ENCODE measurements around the gene CLSTN2.

The CLSTN2 gene

GRCh38 chr3:140568842-140569520 is 634.0 kb downstream of the CLSTN2 start:
- Mint-ChIP-seq H3K27ac (no peak overlapping the region), H3K4me1 (ENCODE audit: low read depth) (no peaks in the 10 kb centered on the region), H3K9me3 (no peaks in the 10 kb centered on the region), H3K27me3 (ENCODE audit: low read depth) (peaks cover 3% of the 10 kb centered on the region), H3K4me3 (no peak overlapping the region), H3K36me3 (ENCODE audit: low read depth) (no peaks in the 10 kb centered on the region)
- no peak for DNase-seq (ENCODE audit: low spot score)

GRCh38 chr3:140570602-140571001 is 635.6 kb downstream of the CLSTN2 start:
- no peaks in the 10 kb centered on the region for H3K36me3 Mint-ChIP-seq (ENCODE audit: low read depth)
- no peak overlapping the region for H3K27ac Mint-ChIP-seq
- no peaks in the 10 kb centered on the region for H3K4me1 Mint-ChIP-seq (ENCODE audit: low read depth)
- H3K27me3 Mint-ChIP-seq (ENCODE audit: low read depth), result peaks cover 3% of the 10 kb centered on the region
- H3K9me3 Mint-ChIP-seq, result no peaks in the 10 kb centered on the region
- no peak overlapping the region for H3K4me3 Mint-ChIP-seq
- DNase-seq (ENCODE audit: low spot score), result no peak

- Mint-ChIP-seq H3K36me3 (ENCODE audit: low read depth) (no peaks in the 10 kb centered on the region), H3K9me3 (no peaks in the 10 kb centered on the region), H3K4me3 (no peak overlapping the region), H3K4me1 (ENCODE audit: low read depth) (no peaks in the 10 kb centered on the region), H3K27me3 (ENCODE audit: low read depth) (peaks cover under 1% of the 10 kb centered on the region), H3K27ac (no peak overlapping the region)
- no peak for DNase-seq (ENCODE audit: low spot score)
These were observed 636.9 kb downstream of the CLSTN2 start for GRCh38 chr3:140571836-140572235.

GRCh38 chr3:140572334-140572733 is 637.3 kb downstream of the CLSTN2 start:
- no peak overlapping the region for H3K4me3 Mint-ChIP-seq
- H3K9me3 Mint-ChIP-seq, result no peaks in the 10 kb centered on the region
- H3K27me3 Mint-ChIP-seq (ENCODE audit: low read depth), result no peaks in the 10 kb centered on the region
- DNase-seq (ENCODE audit: low spot score), result no peak
- no peaks in the 10 kb centered on the region for H3K36me3 Mint-ChIP-seq (ENCODE audit: low read depth)
- H3K27ac Mint-ChIP-seq, result no peak overlapping the region
- H3K4me1 Mint-ChIP-seq (ENCODE audit: low read depth), result no peaks in the 10 kb centered on the region

GRCh38 chr3:140573011-140573410 is 638.0 kb downstream of the CLSTN2 start:
- DNase-seq (ENCODE audit: low spot score), result no peak
- Mint-ChIP-seq H3K4me3 (no peak overlapping the region), H3K4me1 (ENCODE audit: low read depth) (no peaks in the 10 kb centered on the region), H3K27ac (no peak overlapping the region), H3K27me3 (ENCODE audit: low read depth) (no peaks in the 10 kb centered on the region), H3K36me3 (ENCODE audit: low read depth) (no peaks in the 10 kb centered on the region), H3K9me3 (no peaks in the 10 kb centered on the region)

- no peak for DNase-seq (ENCODE audit: low spot score)
- no peaks in the 10 kb centered on the region for H3K36me3 Mint-ChIP-seq (ENCODE audit: low read depth)
- no peak overlapping the region for H3K27ac Mint-ChIP-seq
- no peaks in the 10 kb centered on the region for H3K27me3 Mint-ChIP-seq (ENCODE audit: low read depth)
- H3K4me1 Mint-ChIP-seq (ENCODE audit: low read depth), result no peaks in the 10 kb centered on the region
- H3K4me3 Mint-ChIP-seq, result no peak overlapping the region
- H3K9me3 Mint-ChIP-seq, result no peaks in the 10 kb centered on the region
These were observed 639.4 kb downstream of the CLSTN2 start for GRCh38 chr3:140574375-140574774.

- Mint-ChIP-seq H3K36me3 (ENCODE audit: low read depth) (no peaks in the 10 kb centered on the region), H3K27me3 (ENCODE audit: low read depth) (no peaks in the 10 kb centered on the region), H3K27ac (no peak overlapping the region), H3K4me1 (ENCODE audit: low read depth) (no peaks in the 10 kb centered on the region), H3K4me3 (no peak overlapping the region), H3K9me3 (no peaks in the 10 kb centered on the region)
- DNase-seq (ENCODE audit: low spot score), result no peak
These were observed 641.5 kb downstream of the CLSTN2 start for GRCh38 chr3:140576449-140576848.

GRCh38 chr3:140577911-140578310 is 642.9 kb downstream of the CLSTN2 start:
- Mint-ChIP-seq H3K27me3 (ENCODE audit: low read depth) (no peaks in the 10 kb centered on the region), H3K4me1 (ENCODE audit: low read depth) (no peaks in the 10 kb centered on the region), H3K27ac (no peak overlapping the region), H3K36me3 (ENCODE audit: low read depth) (no peaks in the 10 kb centered on the region), H3K4me3 (no peak overlapping the region), H3K9me3 (no peaks in the 10 kb centered on the region)
- no peak for DNase-seq (ENCODE audit: low spot score)

GRCh38 chr3:140579260-140579659 is 644.3 kb downstream of the CLSTN2 start:
- no peak for DNase-seq (ENCODE audit: low spot score)
- Mint-ChIP-seq H3K27me3 (ENCODE audit: low read depth) (no peaks in the 10 kb centered on the region), H3K9me3 (no peaks in the 10 kb centered on the region), H3K4me1 (ENCODE audit: low read depth) (no peaks in the 10 kb centered on the region), H3K27ac (no peak overlapping the region), H3K36me3 (ENCODE audit: low read depth) (no peaks in the 10 kb centered on the region), H3K4me3 (no peak overlapping the region)

GRCh38 chr3:140580746-140581145 is 645.8 kb downstream of the CLSTN2 start:
- H3K9me3 Mint-ChIP-seq, result no peaks in the 10 kb centered on the region
- H3K36me3 Mint-ChIP-seq (ENCODE audit: low read depth), result no peaks in the 10 kb centered on the region
- H3K27me3 Mint-ChIP-seq (ENCODE audit: low read depth), result no peaks in the 10 kb centered on the region
- H3K27ac Mint-ChIP-seq, result no peak overlapping the region
- no peak for DNase-seq (ENCODE audit: low spot score)
- no peaks in the 10 kb centered on the region for H3K4me1 Mint-ChIP-seq (ENCODE audit: low read depth)
- no peak overlapping the region for H3K4me3 Mint-ChIP-seq

GRCh38 chr3:140584549-140584948 is 649.6 kb downstream of the CLSTN2 start:
- DNase-seq (ENCODE audit: low spot score), result no peak
- Mint-ChIP-seq H3K27me3 (ENCODE audit: low read depth) (no peaks in the 10 kb centered on the region), H3K27ac (no peak overlapping the region), H3K4me3 (no peak overlapping the region), H3K4me1 (ENCODE audit: low read depth) (no peaks in the 10 kb centered on the region), H3K9me3 (no peaks in the 10 kb centered on the region), H3K36me3 (ENCODE audit: low read depth) (no peaks in the 10 kb centered on the region)

- DNase-seq (ENCODE audit: low spot score), result no peak
- H3K27ac Mint-ChIP-seq, result no peak overlapping the region
These were observed 650.8 kb downstream of the CLSTN2 start for GRCh38 chr3:140585828-140586227.

GRCh38 chr3:140586311-140586710 is 651.3 kb downstream of the CLSTN2 start:
- Mint-ChIP-seq H3K4me3 (no peak overlapping the region), H3K36me3 (ENCODE audit: low read depth) (no peaks in the 10 kb centered on the region), H3K4me1 (ENCODE audit: low read depth) (no peaks in the 10 kb centered on the region), H3K27ac (no peak overlapping the region), H3K9me3 (no peaks in the 10 kb centered on the region), H3K27me3 (ENCODE audit: low read depth) (no peaks in the 10 kb centered on the region)
- no peak for DNase-seq (ENCODE audit: low spot score)

More at GRCh38 chr3:140585828-140586227, 650.8 kb downstream of the CLSTN2 start:
- Mint-ChIP-seq H3K4me1 (ENCODE audit: low read depth) (no peaks in the 10 kb centered on the region), H3K36me3 (ENCODE audit: low read depth) (no peaks in the 10 kb centered on the region), H3K27me3 (ENCODE audit: low read depth) (no peaks in the 10 kb centered on the region), H3K4me3 (no peak overlapping the region), H3K9me3 (no peaks in the 10 kb centered on the region)

- H3K9me3 Mint-ChIP-seq, result no peaks in the 10 kb centered on the region
- H3K4me1 Mint-ChIP-seq (ENCODE audit: low read depth), result no peaks in the 10 kb centered on the region
- H3K4me3 Mint-ChIP-seq, result no peak overlapping the region
These were observed 653.6 kb downstream of the CLSTN2 start for GRCh38 chr3:140588558-140588957.

GRCh38 chr3:140593766-140594165 is 658.8 kb downstream of the CLSTN2 start:
- no peaks in the 10 kb centered on the region for H3K4me1 Mint-ChIP-seq (ENCODE audit: low read depth)
- H3K9me3 Mint-ChIP-seq, result no peaks in the 10 kb centered on the region
- H3K27me3 Mint-ChIP-seq (ENCODE audit: low read depth), result peaks cover 3% of the 10 kb centered on the region
- no peaks in the 10 kb centered on the region for H3K36me3 Mint-ChIP-seq (ENCODE audit: low read depth)
- H3K4me3 Mint-ChIP-seq, result no peak overlapping the region
- H3K27ac Mint-ChIP-seq, result no peak overlapping the region
- DNase-seq (ENCODE audit: low spot score), result no peak

More at GRCh38 chr3:140588558-140588957, 653.6 kb downstream of the CLSTN2 start:
- no peak for DNase-seq (ENCODE audit: low spot score)
- no peak overlapping the region for H3K27ac Mint-ChIP-seq
- H3K36me3 Mint-ChIP-seq (ENCODE audit: low read depth), result no peaks in the 10 kb centered on the region
- H3K27me3 Mint-ChIP-seq (ENCODE audit: low read depth), result peaks cover 3% of the 10 kb centered on the region
